Calu3 (cell line): ENCODE results near the gene AIP. TPM values are rescaled to one million over a fixed set of nuclear protein-coding genes. Genes with fewer than 3 reads are reported as not detected.

ENCODE experiments used
- BruUV-seq: library from RNA; stranded (reverse); fragments of 400-500 nt; replicated peaks from 2 replicates; lab custom pipeline; 2021; lab: Mats Ljungman, UMichigan
- CTCF ChIA-PET: fragments of 300-600 bp; sonication (Branson Sonifier 250); formaldehyde crosslinking; loops from one replicate; lab custom pipeline; 2022; ENCODE audit warnings: antibody characterized with exemption; lab: Charles Lee
- DNase-seq: peaks from one replicate; pipeline ENCODE4 v3.0.0; 2022
- H3K27ac Mint-ChIP-seq: one replicate; pipeline ENCODE4 v1.8.0; 2022; ENCODE audit warnings: mixed read lengths; ENCODE audit not compliant: unreplicated experiment
- H3K27me3 Mint-ChIP-seq: one replicate; pipeline ENCODE4 v1.8.0; 2022; ENCODE audit warnings: mixed read lengths; ENCODE audit not compliant: unreplicated experiment
- H3K36me3 Mint-ChIP-seq: one replicate; pipeline ENCODE4 v1.8.0; 2022; ENCODE audit warnings: mild to moderate bottlenecking, moderate library complexity, mixed read lengths; ENCODE audit not compliant: insufficient read depth, unreplicated experiment
- H3K4me1 Mint-ChIP-seq: one replicate; pipeline ENCODE4 v1.8.0; 2022; ENCODE audit warnings: mild to moderate bottlenecking, low read depth, mixed read lengths; ENCODE audit not compliant: unreplicated experiment
- H3K4me3 Mint-ChIP-seq: one replicate; pipeline ENCODE4 v1.8.0; 2022; ENCODE audit warnings: mild to moderate bottlenecking, low read depth, moderate library complexity, mixed read lengths; ENCODE audit not compliant: unreplicated experiment
- H3K9me3 Mint-ChIP-seq: one replicate; pipeline ENCODE4 v1.8.0; 2022; ENCODE audit warnings: low read depth, mixed read lengths; ENCODE audit not compliant: unreplicated experiment
- CTCF ChIP-seq: fragments of 200-600 bp; IDR thresholded peaks from one replicate; pipeline ENCODE4 v1.8.0; 2022; ENCODE audit warnings: antibody characterized with exemption; ENCODE audit not compliant: unreplicated experiment
- intact Hi-C: fragments of 100-400 bp; cut with micrococcal nuclease; formaldehyde crosslinking; loops from one replicate; pipeline ENCODE4 v1.10.0; 2022; ENCODE audit not compliant: unreplicated experiment
- total RNA-seq: library from RNA; stranded (reverse); gene quantifications from 2 replicates; pipeline ENCODE4 v1.2.3, GENCODE V29; 2022

Gene AIP
- total RNA-seq, 1 experiment from 2014 or later = 44.0 TPM

- peaks cover 43% of the 10 kb centered on the region for H3K27me3 Mint-ChIP-seq
- DNase-seq = no peak
- no peaks in the 10 kb centered on the region for H3K9me3 Mint-ChIP-seq
- H3K27ac Mint-ChIP-seq = no peak overlapping the region
- BruUV-seq = no TSS peak
- intact Hi-C loops = no loop called here
- no peaks in the 10 kb centered on the region for H3K36me3 Mint-ChIP-seq
- CTCF ChIA-PET = no interaction called here
- H3K4me3 Mint-ChIP-seq = no peak overlapping the region
- H3K4me1 Mint-ChIP-seq = no peaks in the 10 kb centered on the region
- no peak for TF ChIP-seq CTCF
These were observed 35.1 kb downstream of the AIP start for GRCh38 chr11:67517784-67518552.

- Mint-ChIP-seq H3K4me1 (no peaks in the 10 kb centered on the region), H3K27me3 (peaks cover 37% of the 10 kb centered on the region), H3K4me3 (no peak overlapping the region), H3K27ac (no peak overlapping the region), H3K9me3 (no peaks in the 10 kb centered on the region), H3K36me3 (no peaks in the 10 kb centered on the region)
- BruUV-seq = no TSS peak
- intact Hi-C loops = no loop called here
- no peak for TF ChIP-seq CTCF
- no peak for DNase-seq
- CTCF ChIA-PET = no interaction called here
These were observed 36.9 kb downstream of the AIP start for GRCh38 chr11:67519726-67520125.

GRCh38 chr11:67520856-67521824 lies 38.3 kb downstream of the AIP start:
- Mint-ChIP-seq H3K4me3 (no peak overlapping the region), H3K9me3 (no peaks in the 10 kb centered on the region), H3K27ac (no peak overlapping the region), H3K27me3 (peaks cover 30% of the 10 kb centered on the region), H3K4me1 (peaks cover 5% of the 10 kb centered on the region), H3K36me3 (no peaks in the 10 kb centered on the region)
- BruUV-seq = no TSS peak
- no peak for TF ChIP-seq CTCF
- intact Hi-C loops = no loop called here
- DNase-seq = no peak
- CTCF ChIA-PET = no interaction called here

GRCh38 chr11:67521924-67522323 lies 39.1 kb downstream of the AIP start:
- Mint-ChIP-seq H3K9me3 (peaks cover 2% of the 10 kb centered on the region), H3K27me3 (peaks cover 33% of the 10 kb centered on the region), H3K4me1 (peaks cover 5% of the 10 kb centered on the region), H3K27ac (no peak overlapping the region), H3K4me3 (no peak overlapping the region), H3K36me3 (no peaks in the 10 kb centered on the region)
- CTCF ChIA-PET = no interaction called here
- intact Hi-C loops = no loop called here
- DNase-seq = no peak
- no peak for TF ChIP-seq CTCF
- BruUV-seq = no TSS peak
